CD4-positive, alpha-beta T cell (primary cell): ENCODE results near the gene P4HA3. TPM values are rescaled to one million over a fixed set of nuclear protein-coding genes. Genes with fewer than 3 reads are reported as not detected.

Experiments
- ATAC-seq: fragments of 200-7000 bp; cut with Tn5 transposase; one replicate; pipeline ENCODE4 v1.10.0; 2022; ENCODE audit warnings: mild to moderate bottlenecking; ENCODE audit not compliant: poor library complexity
- CTCF ChIA-PET: fragments of 350-600 bp; sonication (Branson Sonifier 250); formaldehyde crosslinking; loops from one replicate; lab custom pipeline; 2021; ENCODE audit warnings: antibody characterized with exemption, inconsistent platforms; lab: Charles Lee
- POLR2A ChIA-PET: fragments of 350-600 bp; sonication (Branson Sonifier 250); formaldehyde crosslinking; loops from one replicate; lab custom pipeline; 2021; ENCODE audit warnings: antibody characterized with exemption, inconsistent platforms; lab: Charles Lee
- DNase-seq, 14 experiments: peaks; one replicate each; pipeline ENCODE4 v3.0.0-alpha.2; 2013 to 2020; ENCODE audit warnings: mixed read lengths in 2 of 14
- H3K27ac ChIP-seq, 2 donors: one replicate each; pipeline versions ENCODE4 v1.5.1 to v1.7.0; 2013; ENCODE audit warnings: low read length in 2 of 2, low read depth in 1 of 2, mild to moderate bottlenecking in 1 of 2
- H3K27me3 ChIP-seq, 2 experiments: 1 replicate in 1 of 2; 2 replicates in 1 of 2; pipeline versions ENCODE4 v1.6.1 to v1.7.0; 2013; ENCODE audit warnings: low read length in 2 of 2, control low read depth in 1 of 2, mild to moderate bottlenecking in 1 of 2, moderate library complexity in 1 of 2; ENCODE audit not compliant: insufficient read depth in 2 of 2, control insufficient read depth in 1 of 2
- H3K36me3 ChIP-seq: one replicate; pipeline ENCODE4 v1.6.1; 2013; ENCODE audit warnings: low read length, control low read depth; ENCODE audit not compliant: insufficient read depth
- H3K4me1 ChIP-seq: one replicate; pipeline ENCODE4 v1.6.1; 2013; ENCODE audit warnings: low read length, control low read depth; ENCODE audit not compliant: insufficient read depth
- H3K4me3 ChIP-seq: one replicate; pipeline ENCODE4 v1.5.1; 2013; ENCODE audit warnings: mild to moderate bottlenecking, low read length, moderate library complexity
- H3K9me3 ChIP-seq, 2 experiments: 1 replicate in 1 of 2; 2 replicates in 1 of 2; pipeline versions ENCODE4 v1.6.1 to v1.7.0; 2013; ENCODE audit warnings: low read length in 2 of 2, mild to moderate bottlenecking in 2 of 2, control low read depth in 1 of 2, moderate library complexity in 1 of 2; ENCODE audit not compliant: control insufficient read depth in 1 of 2, insufficient read depth in 1 of 2
- H3K27ac Mint-ChIP-seq: one replicate; pipeline ENCODE4 v1.8.0; 2020; ENCODE audit warnings: mixed read lengths
- H3K27me3 Mint-ChIP-seq: one replicate; pipeline ENCODE4 v1.8.0; 2021; ENCODE audit warnings: mixed read lengths
- H3K36me3 Mint-ChIP-seq: one replicate; pipeline ENCODE4 v1.8.0; 2021; ENCODE audit warnings: low read depth, mixed read lengths
- H3K4me1 Mint-ChIP-seq: one replicate; pipeline ENCODE4 v1.8.0; 2021; ENCODE audit warnings: low read depth, mixed read lengths
- H3K4me3 Mint-ChIP-seq: one replicate; pipeline ENCODE4 v1.8.0; 2020; ENCODE audit warnings: mild to moderate bottlenecking, mixed read lengths
- H3K9me3 Mint-ChIP-seq: one replicate; pipeline ENCODE4 v1.8.0; 2020; ENCODE audit warnings: mixed read lengths
- intact Hi-C, 2 experiments: fragments of 100-400 bp; cut with DNase I in 1 of 2; cut with micrococcal nuclease in 1 of 2; formaldehyde crosslinking; loops; one replicate each; pipeline versions ENCODE4 v1.15.1 to v1.9.0; 2023 to 2025; cut with DNase I, micrococcal nuclease
- total RNA-seq, 174 experiments: library from RNA in 2 of 174; stranded (reverse) in 2 of 174; gene quantifications; one replicate each; pipeline ENCODE4 v1.2.3 and lab custom pipeline; 2021 to 2026
- TF ChIP-seq, protein P1 (sequence below): fragments of 200-600 bp; IDR thresholded peaks from one replicate; pipeline ENCODE4 v1.8.0; 2022; ENCODE audit warnings: antibody characterized with exemption, mild to moderate bottlenecking

P4HA3 gene
- total RNA-seq, 2 experiments from 2014 or later = not detected

DNA sequence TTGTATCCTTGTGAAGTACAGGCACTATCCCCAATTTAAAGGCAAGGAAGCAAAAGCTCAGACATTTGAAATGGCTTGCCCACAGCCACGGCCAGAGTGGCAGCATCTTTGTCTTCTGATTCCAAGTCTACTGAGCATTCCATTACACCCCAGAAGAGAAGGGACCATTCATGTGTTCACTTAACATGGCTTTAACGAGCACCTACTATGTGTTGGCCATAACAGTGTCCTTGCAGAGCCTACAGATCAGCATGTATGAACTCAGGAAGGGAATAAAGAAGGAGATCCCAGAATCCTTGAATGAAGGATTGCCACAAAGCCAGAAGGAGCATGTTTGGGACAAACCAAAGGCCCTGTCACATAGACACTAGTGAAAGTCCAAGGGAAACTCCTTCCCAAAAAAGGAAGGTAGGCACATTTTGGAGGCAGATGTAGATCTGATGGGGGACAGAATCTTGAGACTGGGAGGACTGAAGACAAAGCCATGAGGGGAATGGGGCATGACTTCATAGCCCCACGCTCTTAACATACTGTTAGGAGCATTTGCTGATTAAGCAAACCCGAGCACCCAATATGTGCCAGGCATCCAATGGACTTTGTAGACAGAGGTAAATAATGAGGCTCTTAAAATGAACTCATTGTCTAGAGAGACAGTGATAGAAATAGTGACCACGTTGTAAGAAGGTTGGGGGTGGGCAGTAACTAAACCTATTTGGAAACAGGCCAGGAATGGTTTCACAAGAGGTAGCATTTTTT is 54.9 kb downstream of the P4HA3 start:
- TF ChIP-seq, protein P1, sequence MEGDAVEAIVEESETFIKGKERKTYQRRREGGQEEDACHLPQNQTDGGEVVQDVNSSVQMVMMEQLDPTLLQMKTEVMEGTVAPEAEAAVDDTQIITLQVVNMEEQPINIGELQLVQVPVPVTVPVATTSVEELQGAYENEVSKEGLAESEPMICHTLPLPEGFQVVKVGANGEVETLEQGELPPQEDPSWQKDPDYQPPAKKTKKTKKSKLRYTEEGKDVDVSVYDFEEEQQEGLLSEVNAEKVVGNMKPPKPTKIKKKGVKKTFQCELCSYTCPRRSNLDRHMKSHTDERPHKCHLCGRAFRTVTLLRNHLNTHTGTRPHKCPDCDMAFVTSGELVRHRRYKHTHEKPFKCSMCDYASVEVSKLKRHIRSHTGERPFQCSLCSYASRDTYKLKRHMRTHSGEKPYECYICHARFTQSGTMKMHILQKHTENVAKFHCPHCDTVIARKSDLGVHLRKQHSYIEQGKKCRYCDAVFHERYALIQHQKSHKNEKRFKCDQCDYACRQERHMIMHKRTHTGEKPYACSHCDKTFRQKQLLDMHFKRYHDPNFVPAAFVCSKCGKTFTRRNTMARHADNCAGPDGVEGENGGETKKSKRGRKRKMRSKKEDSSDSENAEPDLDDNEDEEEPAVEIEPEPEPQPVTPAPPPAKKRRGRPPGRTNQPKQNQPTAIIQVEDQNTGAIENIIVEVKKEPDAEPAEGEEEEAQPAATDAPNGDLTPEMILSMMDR = no peak
- ATAC-seq (no peak), DNase-seq (no peak)
- Histone ChIP-seq H3K27me3 (no peaks in the 10 kb centered on the region), H3K27ac (no peak overlapping the region), H3K4me1 (no peaks in the 10 kb centered on the region), H3K4me3 (no peak overlapping the region), H3K36me3 (peaks cover 25% of the 10 kb centered on the region), H3K9me3 (peaks cover 0 to 3% of the 10 kb centered on the region in 2 experiments)
- intact Hi-C loops = loop anchor here (1.0 to 5.0 kb wide), 5 partner anchors 66 to 316 kb away; no protein-coding TSS in a partner anchor
- Mint-ChIP-seq H3K4me1 (peaks cover 7% of the 10 kb centered on the region), H3K27me3 (no peaks in the 10 kb centered on the region), H3K27ac (no peak overlapping the region), H3K36me3 (peaks cover 28% of the 10 kb centered on the region), H3K4me3 (no peak overlapping the region), H3K9me3 (no peaks in the 10 kb centered on the region)
- CTCF ChIA-PET = interaction anchor here (0.6 to 2.6 kb wide), 8 partner anchors 10 to 641 kb away, joined by 3 to 14 read pairs (median 3); no protein-coding TSS in a partner anchor
- POLR2A ChIA-PET = interaction anchor here (1.2 to 2.4 kb wide), 4 partner anchors 24 to 193 kb away, joined by 3 to 11 read pairs (median 8); partner anchors contain the start of genes C2CD3 and PPME1

- Histone ChIP-seq H3K4me1 (no peaks in the 10 kb centered on the region), H3K27me3 (no peaks in the 10 kb centered on the region), H3K27ac (no peak overlapping the region), H3K4me3 (no peak overlapping the region), H3K9me3 (peaks cover 0 to 1% of the 10 kb centered on the region in 2 experiments), H3K36me3 (peaks cover 32% of the 10 kb centered on the region)
- Mint-ChIP-seq H3K27ac (no peak overlapping the region), H3K9me3 (no peaks in the 10 kb centered on the region), H3K4me3 (no peak overlapping the region), H3K36me3 (peaks cover 35% of the 10 kb centered on the region), H3K27me3 (no peaks in the 10 kb centered on the region), H3K4me1 (peaks cover 7% of the 10 kb centered on the region)
- CTCF ChIA-PET = interaction anchor here (0.6 to 2.6 kb wide), 9 partner anchors 9 to 641 kb away, joined by 3 to 14 read pairs (median 3); no protein-coding TSS in a partner anchor
- intact Hi-C loops = loop anchor here (1.0 to 5.0 kb wide), 6 partner anchors 65 to 316 kb away; no protein-coding TSS in a partner anchor
- TF ChIP-seq, protein P1 = peak; percentile 96
- DNase-seq (peak; percentile 20 to 80 (median 43)), ATAC-seq (peak; percentile 89)
- POLR2A ChIA-PET = interaction anchor here (1.2 to 2.4 kb wide), 4 partner anchors 24 to 193 kb away, joined by 3 to 11 read pairs (median 8); partner anchors contain the start of genes C2CD3 and PPME1
These were observed 55.6 kb downstream of the P4HA3 start for GRCh38 chr11:74255741-74256375.

GRCh38 chr11:74253361-74253760 is 58.1 kb downstream of the P4HA3 start:
- H3K27me3 Mint-ChIP-seq = no peaks in the 10 kb centered on the region
- no peaks in the 10 kb centered on the region for H3K4me1 ChIP-seq
- POLR2A ChIA-PET = no interaction called here
- no peak for DNase-seq
- TF ChIP-seq, protein P1 = no peak
- no peak overlapping the region for H3K4me3 Mint-ChIP-seq
- no peak overlapping the region for H3K27ac ChIP-seq
- no peak overlapping the region for H3K27ac Mint-ChIP-seq
- no peaks in the 10 kb centered on the region for H3K27me3 ChIP-seq
- CTCF ChIA-PET = no interaction called here
- H3K36me3 ChIP-seq = peaks cover 47% of the 10 kb centered on the region
- no peak overlapping the region for H3K4me3 ChIP-seq
- H3K4me1 Mint-ChIP-seq = peaks cover 7% of the 10 kb centered on the region
- intact Hi-C loops = no loop called here
- H3K9me3 ChIP-seq = no peaks in the 10 kb centered on the region
- H3K36me3 Mint-ChIP-seq = peaks cover 53% of the 10 kb centered on the region
- no peaks in the 10 kb centered on the region for H3K9me3 Mint-ChIP-seq
- ATAC-seq = no peak
